ENCODE measurements around the gene TRABD. TPM values are rescaled to one million over a fixed set of nuclear protein-coding genes. Genes with fewer than 3 reads are reported as not detected.

The TRABD gene
- total RNA-seq, 4 donors from 2014 or later: 35.7 to 78.2 (median 39.1) TPM

DNA sequence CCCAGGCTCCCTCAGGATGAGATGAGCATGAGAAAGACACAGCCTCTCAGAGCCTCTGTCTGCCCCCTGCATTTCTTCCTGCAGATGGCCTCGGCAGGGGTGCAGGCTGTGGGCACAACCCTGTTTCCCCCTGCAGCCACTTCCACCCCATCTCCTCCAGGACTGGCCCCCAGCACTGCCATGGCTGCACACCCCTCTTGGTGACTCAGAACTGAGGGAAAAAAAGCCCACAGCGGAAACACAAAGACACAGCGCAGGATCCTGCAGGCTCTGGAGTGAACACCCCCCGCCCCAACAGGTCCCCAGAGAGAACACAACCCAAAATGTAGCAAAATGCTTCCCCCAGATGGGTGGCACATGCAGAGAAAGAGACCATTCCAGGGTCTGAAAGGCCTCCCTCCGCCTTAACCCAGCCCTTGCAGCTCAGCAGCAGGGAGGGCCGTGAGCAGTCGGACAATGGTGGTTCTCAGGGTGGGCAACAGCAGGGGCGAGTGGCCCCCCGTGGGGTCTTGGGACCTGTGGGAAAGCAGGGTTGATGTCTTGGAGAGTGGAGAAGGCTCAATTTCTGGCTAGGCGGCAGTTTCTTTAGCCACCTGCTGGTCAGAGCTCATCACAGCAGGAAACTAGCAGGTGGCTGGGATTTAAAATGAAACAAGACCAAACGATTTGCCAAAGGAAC, 51.2 kb downstream of the TRABD start:
- 65% methylated on average over 9 of the region's 11 CpGs for WGBS
- Histone ChIP-seq H3K27me3 (no peaks in the 10 kb centered on the region), H3K27ac (no peak overlapping the region), H3K4me1 (peaks cover 16% of the 10 kb centered on the region), H3K9me3 (no peaks in the 10 kb centered on the region), H3K4me3 (no peak overlapping the region), H3K36me3 (peaks cover 33% of the 10 kb centered on the region)
- TF ChIP-seq EP300 (IDR thresholded peaks at IDR 0.05): no peak
- TF ChIP-seq, protein P1, sequence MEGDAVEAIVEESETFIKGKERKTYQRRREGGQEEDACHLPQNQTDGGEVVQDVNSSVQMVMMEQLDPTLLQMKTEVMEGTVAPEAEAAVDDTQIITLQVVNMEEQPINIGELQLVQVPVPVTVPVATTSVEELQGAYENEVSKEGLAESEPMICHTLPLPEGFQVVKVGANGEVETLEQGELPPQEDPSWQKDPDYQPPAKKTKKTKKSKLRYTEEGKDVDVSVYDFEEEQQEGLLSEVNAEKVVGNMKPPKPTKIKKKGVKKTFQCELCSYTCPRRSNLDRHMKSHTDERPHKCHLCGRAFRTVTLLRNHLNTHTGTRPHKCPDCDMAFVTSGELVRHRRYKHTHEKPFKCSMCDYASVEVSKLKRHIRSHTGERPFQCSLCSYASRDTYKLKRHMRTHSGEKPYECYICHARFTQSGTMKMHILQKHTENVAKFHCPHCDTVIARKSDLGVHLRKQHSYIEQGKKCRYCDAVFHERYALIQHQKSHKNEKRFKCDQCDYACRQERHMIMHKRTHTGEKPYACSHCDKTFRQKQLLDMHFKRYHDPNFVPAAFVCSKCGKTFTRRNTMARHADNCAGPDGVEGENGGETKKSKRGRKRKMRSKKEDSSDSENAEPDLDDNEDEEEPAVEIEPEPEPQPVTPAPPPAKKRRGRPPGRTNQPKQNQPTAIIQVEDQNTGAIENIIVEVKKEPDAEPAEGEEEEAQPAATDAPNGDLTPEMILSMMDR (IDR thresholded peaks at IDR 0.05): peak in 1 of 2 donors; percentile 30
- TF ChIP-seq POLR2AphosphoS5 (IDR thresholded peaks at IDR 0.05): no peak
- no peak for TF ChIP-seq POLR2A (IDR thresholded peaks at IDR 0.05)
- DNase-seq (ENCODE audit: low spot score in 2 of 2): no peak

DNA sequence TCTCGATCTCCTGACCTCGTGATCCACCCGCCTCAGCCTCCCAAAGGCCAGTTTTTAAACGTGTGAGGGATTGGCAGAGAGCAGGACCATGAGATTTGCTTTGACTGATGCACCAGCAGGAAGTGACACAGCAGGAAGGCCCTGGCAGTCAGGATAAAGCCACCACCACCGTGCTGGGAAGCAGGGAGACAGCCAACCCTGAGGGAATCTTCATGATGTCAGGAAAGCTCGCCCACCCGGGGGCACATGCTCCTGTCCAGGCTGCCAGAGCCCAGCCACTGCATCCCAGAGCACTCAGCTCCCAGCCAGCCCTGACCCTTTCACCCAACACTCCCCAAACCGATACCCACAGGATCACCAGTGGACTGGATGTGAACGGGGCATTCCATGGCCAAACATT, 53.0 kb downstream of the TRABD start:
- H3K27me3 ChIP-seq: no peaks in the 10 kb centered on the region

DNA sequence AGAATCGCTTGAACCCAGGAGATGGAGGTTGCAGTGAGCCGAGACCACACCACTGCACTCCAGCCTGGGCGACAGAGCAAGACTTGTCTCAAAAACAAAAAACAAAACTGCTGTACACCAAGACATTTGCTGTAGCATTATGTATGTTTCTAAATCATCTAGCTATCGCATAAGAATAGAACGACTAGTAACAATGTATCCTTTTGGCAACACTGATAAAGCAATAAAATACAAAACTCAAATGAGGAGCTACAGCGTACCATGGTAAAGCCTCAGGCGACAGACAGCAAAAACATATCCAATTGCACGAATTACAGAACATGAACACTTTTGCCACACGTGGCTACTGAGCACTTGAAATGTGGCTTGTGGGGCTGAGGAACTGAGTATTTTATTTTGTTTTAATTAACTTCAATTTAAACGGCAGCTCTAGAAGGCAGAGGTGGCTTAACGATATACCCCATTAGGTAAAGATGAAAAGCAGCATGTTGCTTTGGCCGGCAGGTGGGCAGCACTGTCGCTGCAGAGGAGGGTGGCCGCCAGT, 56.8 kb downstream of the TRABD start:
- H3K27me3 ChIP-seq: no peaks in the 10 kb centered on the region
- peaks cover 25% of the 10 kb centered on the region for H3K36me3 ChIP-seq
- H3K27ac ChIP-seq: no peak overlapping the region
- no peak for TF ChIP-seq EP300 (IDR thresholded peaks at IDR 0.05)
- TF ChIP-seq, protein P1 (IDR thresholded peaks at IDR 0.05): no peak
- H3K4me1 ChIP-seq: peaks cover 60% of the 10 kb centered on the region
- no peaks in the 10 kb centered on the region for H3K9me3 ChIP-seq
- DNase-seq (ENCODE audit: low spot score in 2 of 2): no peak
- 52% methylated on average over 11 of the region's 14 CpGs for WGBS
- peak overlapping the region; percentile 93 for H3K4me3 ChIP-seq

More for the DNA sequence above, 53.0 kb downstream of the TRABD start:
- Histone ChIP-seq H3K36me3 (peaks cover 16% of the 10 kb centered on the region), H3K9me3 (no peaks in the 10 kb centered on the region), H3K4me1 (peaks cover 35% of the 10 kb centered on the region), H3K27ac (no peak overlapping the region), H3K4me3 (no peak overlapping the region)
- WGBS: 90% methylated on average over 8 of the region's 9 CpGs
- DNase-seq (ENCODE audit: low spot score in 2 of 2): no peak
- TF ChIP-seq EP300 (IDR thresholded peaks at IDR 0.05): no peak
- TF ChIP-seq, protein P1 (IDR thresholded peaks at IDR 0.05): no peak
- no peak for TF ChIP-seq POLR2A (IDR thresholded peaks at IDR 0.05)
- no peak for TF ChIP-seq POLR2AphosphoS5 (IDR thresholded peaks at IDR 0.05)

GRCh38 chr22:50243685-50244419, 58.1 kb downstream of the TRABD start:
- H3K27me3 ChIP-seq: no peaks in the 10 kb centered on the region
- H3K27ac ChIP-seq: peak overlapping the region; percentile 96
- WGBS: 23% methylated on average over 26 of the region's 27 CpGs
- peak overlapping the region; percentile 93 for H3K4me3 ChIP-seq
- H3K36me3 ChIP-seq: peaks cover 25% of the 10 kb centered on the region
- TF ChIP-seq, protein P1 (IDR thresholded peaks at IDR 0.05): no peak
- TF ChIP-seq POLR2A (IDR thresholded peaks at IDR 0.05) (no peak), POLR2AphosphoS5 (IDR thresholded peaks at IDR 0.05) (no peak), EP300 (IDR thresholded peaks at IDR 0.05) (no peak)
- H3K4me1 ChIP-seq: peaks cover 73% of the 10 kb centered on the region
- H3K9me3 ChIP-seq: no peaks in the 10 kb centered on the region
- no peak for DNase-seq (ENCODE audit: low spot score in 2 of 2)
